K562 (cell line): Measurements from ENCODE around the gene LNPEP. TPM values are rescaled to one million over a fixed set of nuclear protein-coding genes. Genes with fewer than 3 reads are reported as not detected.

ENCODE experiments used
- ATAC-seq: fragments of 200-7000 bp; cut with Tn5 transposase; 3 replicates; pipeline ENCODE4 v1.9.1; 2020; ENCODE audit warnings: moderate library complexity
- BruUV-seq: library from RNA; stranded (reverse); fragments of 400-500 nt; replicated peaks from 2 replicates; lab custom pipeline; 2021; lab: Mats Ljungman, UMichigan
- CTCF ChIA-PET: fragments of 300-600 bp; formaldehyde crosslinking; extraction: SDS; loops from one replicate; lab custom pipeline; 2021; ENCODE audit warnings: low intra/inter-chr PET ratio; lab: Yijun Ruan, JAX
- POLR2A ChIA-PET: fragments of 300-600, 350-650 bp; sonication (Branson Sonifier 250); formaldehyde crosslinking; extraction: SDS; loops from one replicate; lab custom pipeline; 2021; ENCODE audit warnings: antibody characterized with exemption, inconsistent platforms; lab: Yijun Ruan, JAX
- DNase-seq, 4 experiments: peaks; one replicate each; pipeline versions ENCODE4 v3.0.0 to v3.0.0-alpha.2; 2011 to 2018; ENCODE audit warnings: low spot score in 3 of 4, mixed read lengths in 3 of 4; ENCODE audit errors: extremely low read depth in 1 of 4
- FAIRE-seq: peaks from 2 replicates; lab custom pipeline; 2011; peaks lifted over from hg19 to GRCh38; lab: Jason Lieb, UNC
- H2AFZ ChIP-seq: 2 replicates; pipeline ENCODE4 v1.6.0; 2011; ENCODE audit warnings: low read depth, low read length, control low read depth, inconsistent platforms
- H3K27ac ChIP-seq: fragments of 200-600 bp; 3 replicates; pipeline ENCODE4 v1.8.0; 2011; ENCODE audit warnings: low read depth, mild to moderate bottlenecking, control low read depth, inconsistent platforms, low read length, moderate library complexity, mixed read lengths; ENCODE audit errors: extremely low read depth
- H3K27me3 ChIP-seq, 2 experiments: fragments of 300-600 bp in 1 of 2; 2 replicates in 1 of 2; 3 replicates in 1 of 2; pipeline versions ENCODE4 v1.6.0 to v1.8.0; 2011; ENCODE audit warnings: inconsistent platforms in 2 of 2, low read length in 2 of 2, mild to moderate bottlenecking in 1 of 2, mixed read lengths in 1 of 2, moderate library complexity in 1 of 2; ENCODE audit not compliant: control insufficient read depth in 2 of 2, insufficient read depth in 2 of 2
- H3K36me3 ChIP-seq: fragments of 300-600 bp; 3 replicates; pipeline ENCODE4 v1.8.0; 2011; ENCODE audit warnings: mild to moderate bottlenecking, low read length, inconsistent platforms; ENCODE audit not compliant: control insufficient read depth, insufficient read depth
- H3K4me1 ChIP-seq, 2 experiments: fragments of 200-600 bp in 1 of 2; replicated peaks in 1 of 2; 2 replicates in 1 of 2; 3 replicates in 1 of 2; pipeline versions ENCODE4 v1.5.1 to v1.8.0; 2011; ENCODE audit warnings: inconsistent platforms in 2 of 2, low read length in 2 of 2, mild to moderate bottlenecking in 1 of 2, mixed read lengths in 1 of 2, moderate library complexity in 1 of 2; ENCODE audit not compliant: control insufficient read depth in 2 of 2, insufficient read depth in 2 of 2
- H3K4me2 ChIP-seq: 2 replicates; pipeline ENCODE4 v1.6.1; 2011; ENCODE audit warnings: low read length, control low read depth, inconsistent platforms, mixed read lengths; ENCODE audit not compliant: insufficient read depth
- H3K4me3 ChIP-seq: fragments of 200-600 bp; sonication (generic), shearing (Covaris generic); 2 replicates; pipeline ENCODE4 v1.5.1; 2016; ENCODE audit warnings: control low read depth, inconsistent platforms
- H3K79me2 ChIP-seq: fragments of 200-600 bp; 3 replicates; pipeline ENCODE4 v1.8.0; 2011; ENCODE audit warnings: low read length, inconsistent platforms; ENCODE audit not compliant: control insufficient read depth, insufficient read depth
- H3K9ac ChIP-seq, 2 experiments: 2 replicates each; pipeline versions ENCODE4 v1.6.0 to v1.6.1; 2011; ENCODE audit warnings: low read depth in 2 of 2, low read length in 2 of 2, control low read depth in 1 of 2, inconsistent platforms in 1 of 2, mild to moderate bottlenecking in 1 of 2, mixed read lengths in 1 of 2; ENCODE audit not compliant: insufficient read depth in 1 of 2
- H3K9me1 ChIP-seq: one replicate; pipeline ENCODE4 v1.6.0; 2011; ENCODE audit warnings: inconsistent platforms, mild to moderate bottlenecking, low read length, moderate library complexity; ENCODE audit not compliant: control insufficient read depth, insufficient read depth
- H3K9me3 ChIP-seq: replicated peaks from 2 replicates; pipeline ENCODE4 v1.5.1; 2011; ENCODE audit warnings: low read depth, low read length, inconsistent platforms; ENCODE audit not compliant: control insufficient read depth, insufficient read depth
- H4K20me1 ChIP-seq: replicated peaks from 2 replicates; pipeline ENCODE4 v1.6.1; 2011; ENCODE audit warnings: low read length, inconsistent platforms, mixed read lengths; ENCODE audit not compliant: control insufficient read depth, insufficient read depth
- ARID2 ChIP-seq: fragments of 450-650 bp; IDR thresholded peaks from 2 replicates; pipeline ENCODE4 v1.6.1; 2017; ENCODE audit warnings: antibody characterized with exemption, mild to moderate bottlenecking
- ELF2 ChIP-seq: fragments of 250-450 bp; sonication (Bioruptor Pico); IDR thresholded peaks from 2 replicates; pipeline ENCODE4 v1.5.0; 2021; ENCODE audit warnings: mild to moderate bottlenecking
- ELK1 ChIP-seq: sonication (generic); formaldehyde crosslinking; IDR thresholded peaks from 2 replicates; pipeline ENCODE4 v1.8.1; 2022; ENCODE audit warnings: missing genetic modification reagents
- FOXP4 ChIP-seq: sonication (generic); formaldehyde crosslinking; IDR thresholded peaks from 2 replicates; pipeline ENCODE4 v1.8.0; 2022; ENCODE audit warnings: mild to moderate bottlenecking, missing genetic modification reagents, borderline replicate concordance
- POLR2A ChIP-seq: fragments of 450-650 bp; conservative IDR thresholded peaks from 2 replicates; pipeline ENCODE4 v1.6.1; 2016
- PREB ChIP-seq: sonication (generic); formaldehyde crosslinking; IDR thresholded peaks from 2 replicates; pipeline ENCODE4 v1.8.1; 2023; ENCODE audit warnings: mild to moderate bottlenecking, missing genetic modification reagents
- ZNF133 ChIP-seq: fragments of 250-450 bp; sonication (Bioruptor Pico); IDR thresholded peaks from 2 replicates; pipeline ENCODE4 v1.4.0; 2020; ENCODE audit warnings: mild to moderate bottlenecking
- ZNF175 ChIP-seq: fragments of 200-800 bp; sonication (Bioruptor generic); IDR thresholded peaks from 2 replicates; pipeline ENCODE4 v1.6.1; 2016; ENCODE audit warnings: low read depth, mild to moderate bottlenecking, missing genetic modification characterization, missing compliant biosample characterization
- ZNF263 ChIP-seq: sonication (generic); formaldehyde crosslinking; IDR thresholded peaks from 2 replicates; pipeline ENCODE4 v1.8.0; 2022; ENCODE audit warnings: mild to moderate bottlenecking, missing genetic modification reagents, borderline replicate concordance
- ZNF3 ChIP-seq: fragments of 250-450 bp; sonication (Bioruptor Pico); IDR thresholded peaks from 2 replicates; pipeline ENCODE4 v1.5.0; 2021; ENCODE audit warnings: mild to moderate bottlenecking, moderate library complexity
- WGBS: fragments of 100-300 bp; shearing (Covaris generic); methylation state at CpG from one replicate; pipeline ENCODE4 v1.1.6; 2016; ENCODE audit warnings: low coverage, mixed read lengths; ENCODE audit not compliant: insufficient coverage; ENCODE audit errors: missing lambda C conversion rate; 5-methylcytosine and 5-hydroxymethylcytosine counted together
- in situ Hi-C: fragments of 300-500 bp; cut with MboI; formaldehyde crosslinking; loops from 4 replicates; pipeline ENCODE4 v1.15.0; 2018; ENCODE audit warnings: inconsistent platforms, mixed read lengths
- intact Hi-C: fragments of 100-400 bp; cut with micrococcal nuclease; formaldehyde crosslinking; loops from 2 replicates; pipeline ENCODE4 v1.14.2; 2022
- polyA plus RNA-seq, 8 experiments: library from polyadenylated mRNA; depleted of rRNA in 4 of 8; stranded (reverse) in 5 of 8; unstranded in 3 of 8; fragments of >200 nt; fragmentation: Nextera tagmentation in 2 of 8; fragmentation: Illumina TruSeq in 1 of 8; extraction: Ambion mirVana in 2 of 8; extraction: Trizol in 1 of 8; gene quantifications; 2 replicates each; pipeline versions ENCODE4 v1.2.1 to v1.2.3, GENCODE V29; 2011 to 2014; ENCODE audit warnings: inconsistent platforms in 1 of 8, missing spikeins in 1 of 8
- total RNA-seq, 7 experiments: library from RNA; depleted of rRNA in 6 of 7; stranded (reverse); fragments of >200 nt in 6 of 7; fragmentation: Illumina TruSeq in 2 of 7; extraction: Trizol in 2 of 7; gene quantifications; 2 replicates each; pipeline versions ENCODE4 v1.2.1 to v1.2.3, GENCODE V29; 2011 to 2021; ENCODE audit warnings: low replicate concordance in 1 of 7

Gene LNPEP
- total and polyA plus RNA-seq, 9 of the 15 experiments (the other 6 are each of a cell fraction or from before 2014, with no cell fraction given) = 2.6 to 27.9 (median 11.2) TPM

GRCh38 chr5:96977228-96977627 lies 41.3 kb downstream of the LNPEP start:
- FAIRE-seq = no peak

More at GRCh38 chr5:96977228-96977627, 41.3 kb downstream of the LNPEP start:
- Histone ChIP-seq H3K9me3 (no peaks in the 10 kb centered on the region), H4K20me1 (peaks cover 4% of the 10 kb centered on the region; the same call in 1 of the 2 replicates), H3K4me3 (no peak overlapping the region), H3K4me2 (no peak overlapping the region), H2AFZ (no peak overlapping the region), H3K27ac (no peak overlapping the region), H3K36me3 (peaks cover 17% of the 10 kb centered on the region), H3K79me2 (peaks cover 9% of the 10 kb centered on the region; the same call in 2 of the 3 replicates), H3K9me1 (no peaks in the 10 kb centered on the region), H3K9ac (no peak overlapping the region), H3K4me1 (peaks cover 0 to 4% of the 10 kb centered on the region in 2 experiments; a peak in 2 of 5 replicates), H3K27me3 (no peaks in the 10 kb centered on the region)
- no TSS peak for BruUV-seq
- in situ Hi-C loops (no loop called here), intact Hi-C loops (no loop called here)
- ChIA-PET CTCF (no interaction called here), POLR2A (interaction anchor here (1.0 kb wide), 1 partner anchor 16 kb away, joined by 3 read pairs; no protein-coding TSS in a partner anchor)
- no peak for TF ChIP-seq FOXP4 (CRISPR knock-in tag)
- TF ChIP-seq ELF2 = no peak
- TF ChIP-seq ARID2 = no peak
- TF ChIP-seq POLR2A = no peak
- no peak for TF ChIP-seq ZNF133
- TF ChIP-seq ZNF3 (CRISPR knock-in tag) = no peak
- TF ChIP-seq ZNF175 = no peak
- no peak for TF ChIP-seq ZNF263
- no peak for TF ChIP-seq ELK1 (CRISPR knock-in tag)
- no peak for TF ChIP-seq PREB (CRISPR knock-in tag)
- ATAC-seq = no peak
- no peak for DNase-seq
- WGBS = 85% methylated on average over 6 of the region's 6 CpGs
